ENCODE results near the gene C10orf105.

GRCh38 chr10:71684356-71685173 lies 35.0 kb downstream of the C10orf105 start:
- TF ChIP-seq EZH2 (IDR thresholded peaks at IDR 0.05; ENCODE audit: low read length, missing control alignments) = no peak
- TF ChIP-seq, protein P1, sequence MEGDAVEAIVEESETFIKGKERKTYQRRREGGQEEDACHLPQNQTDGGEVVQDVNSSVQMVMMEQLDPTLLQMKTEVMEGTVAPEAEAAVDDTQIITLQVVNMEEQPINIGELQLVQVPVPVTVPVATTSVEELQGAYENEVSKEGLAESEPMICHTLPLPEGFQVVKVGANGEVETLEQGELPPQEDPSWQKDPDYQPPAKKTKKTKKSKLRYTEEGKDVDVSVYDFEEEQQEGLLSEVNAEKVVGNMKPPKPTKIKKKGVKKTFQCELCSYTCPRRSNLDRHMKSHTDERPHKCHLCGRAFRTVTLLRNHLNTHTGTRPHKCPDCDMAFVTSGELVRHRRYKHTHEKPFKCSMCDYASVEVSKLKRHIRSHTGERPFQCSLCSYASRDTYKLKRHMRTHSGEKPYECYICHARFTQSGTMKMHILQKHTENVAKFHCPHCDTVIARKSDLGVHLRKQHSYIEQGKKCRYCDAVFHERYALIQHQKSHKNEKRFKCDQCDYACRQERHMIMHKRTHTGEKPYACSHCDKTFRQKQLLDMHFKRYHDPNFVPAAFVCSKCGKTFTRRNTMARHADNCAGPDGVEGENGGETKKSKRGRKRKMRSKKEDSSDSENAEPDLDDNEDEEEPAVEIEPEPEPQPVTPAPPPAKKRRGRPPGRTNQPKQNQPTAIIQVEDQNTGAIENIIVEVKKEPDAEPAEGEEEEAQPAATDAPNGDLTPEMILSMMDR (conservative IDR thresholded peaks at IDR 0.05 in 1 of 2, IDR thresholded peaks at IDR 0.05 in 1 of 2; ENCODE audit: low read depth in 1 of 2, low read length in 2 of 2) = no peak

All from fibroblast of lung (primary cell).